NCI-H146 treated with DMSO at 0.1 percent for 48 hours (cell line): Measurements from ENCODE around the gene IGIP.

ENCODE experiments used
- DNase-seq: peaks from one replicate; lab custom pipeline; 2025; ENCODE audit not compliant: unreplicated experiment; lab: John Stamatoyannopoulos, UW

The IGIP gene

DNA sequence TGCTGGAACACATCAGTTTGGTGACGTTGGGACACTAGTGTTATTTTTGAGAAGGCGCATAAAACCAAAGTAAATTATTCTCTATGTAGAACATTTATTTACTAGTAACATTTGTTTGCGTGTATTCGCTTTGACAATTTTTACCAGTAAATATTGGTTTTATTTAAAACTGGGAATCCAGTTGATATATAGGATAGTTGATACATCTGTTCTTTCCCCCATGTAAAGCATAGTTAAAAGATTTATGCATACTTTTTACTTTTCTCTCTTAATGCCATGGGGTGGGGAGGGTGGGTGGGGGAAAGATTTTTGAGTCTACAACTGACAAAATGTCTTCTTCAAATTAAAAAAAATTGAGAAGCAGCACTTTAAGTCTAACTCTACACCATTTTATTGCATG is at the start of gene IGIP:
Gene IGIP, plus strand, starts transcription at position 301 of the 400 bp plus-strand sequence. CDS start 2,540 bp downstream, outside the sequence.
- DNase-seq: no peak

DNA sequence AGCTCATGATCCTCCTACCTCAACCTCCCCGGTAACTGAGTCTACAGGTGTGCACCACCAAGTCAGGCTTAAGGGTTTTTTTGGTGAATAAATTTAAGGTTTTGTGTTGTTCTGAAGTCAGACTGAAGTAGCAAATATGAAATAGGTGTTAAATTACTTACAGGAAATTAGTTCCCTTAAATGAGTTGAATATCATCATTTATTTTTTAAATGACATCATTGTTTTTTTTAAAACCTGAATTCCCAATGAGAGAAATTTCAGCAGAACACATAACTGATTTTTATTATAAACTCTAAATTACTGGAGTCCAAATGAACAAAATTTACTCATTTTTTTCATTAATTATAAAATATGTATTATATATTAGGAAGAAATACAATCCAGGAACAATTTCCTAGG is 49.6 kb upstream of the IGIP start:
- DNase-seq: no peak

DNA sequence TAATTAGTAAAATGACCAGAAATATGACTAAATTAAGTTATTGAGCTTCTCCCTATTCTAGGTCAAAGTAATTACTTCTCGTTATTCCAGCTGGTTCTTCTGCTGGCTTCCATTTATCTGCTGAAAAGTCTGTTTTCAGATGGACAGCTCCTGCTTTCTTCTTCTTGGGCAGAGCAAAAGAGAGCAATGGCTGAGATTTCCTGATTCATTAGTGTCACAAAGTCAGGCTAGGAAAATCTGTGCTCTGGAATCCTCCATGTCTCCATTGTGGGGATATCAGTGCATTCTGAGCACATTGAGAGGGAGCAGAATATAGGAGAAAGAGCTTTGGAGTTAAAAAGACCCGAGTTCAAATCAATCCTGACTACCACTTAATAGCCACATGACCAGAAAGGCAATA is 48.9 kb upstream of the IGIP start:
- DNase-seq: no peak

DNA sequence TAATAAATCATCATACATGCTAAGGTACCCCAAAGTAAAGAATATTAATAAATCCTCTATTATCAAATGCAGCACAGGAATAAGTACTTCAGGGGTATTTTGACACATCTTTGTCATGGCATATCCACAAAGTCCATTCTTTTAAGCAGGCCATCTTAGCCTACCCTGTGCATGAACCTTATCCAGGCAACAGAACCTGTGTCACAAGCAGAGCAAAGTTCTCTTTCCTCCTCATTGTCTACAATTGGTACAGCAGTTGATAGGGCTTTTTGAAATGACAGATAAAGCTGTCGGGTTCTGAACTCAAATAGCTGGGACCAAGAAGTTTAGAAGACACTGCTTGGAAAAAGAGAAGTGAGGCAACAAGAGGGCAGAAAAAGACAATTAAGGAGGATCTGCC is 42.6 kb upstream of the IGIP start:
- DNase-seq: no peak

DNA sequence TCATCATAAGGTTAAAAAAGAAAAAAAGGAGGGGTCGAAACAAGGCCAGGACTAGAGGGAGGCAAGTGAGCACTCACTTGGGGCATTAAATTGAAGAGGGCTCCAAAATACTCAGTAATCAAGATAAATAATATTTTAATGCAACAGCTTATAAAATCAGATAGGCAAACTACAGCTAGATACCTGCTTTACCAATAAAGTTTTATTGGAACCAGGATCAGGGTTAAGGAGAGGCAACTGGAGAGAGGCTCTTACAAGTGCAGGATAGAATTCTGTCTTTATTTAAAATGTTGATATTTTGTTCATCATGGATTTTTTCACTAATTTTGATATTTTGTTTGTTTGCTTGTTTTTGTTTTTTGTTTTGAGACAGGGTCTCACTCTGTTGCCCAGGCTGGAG is 42.1 kb upstream of the IGIP start:
- no peak for DNase-seq

DNA sequence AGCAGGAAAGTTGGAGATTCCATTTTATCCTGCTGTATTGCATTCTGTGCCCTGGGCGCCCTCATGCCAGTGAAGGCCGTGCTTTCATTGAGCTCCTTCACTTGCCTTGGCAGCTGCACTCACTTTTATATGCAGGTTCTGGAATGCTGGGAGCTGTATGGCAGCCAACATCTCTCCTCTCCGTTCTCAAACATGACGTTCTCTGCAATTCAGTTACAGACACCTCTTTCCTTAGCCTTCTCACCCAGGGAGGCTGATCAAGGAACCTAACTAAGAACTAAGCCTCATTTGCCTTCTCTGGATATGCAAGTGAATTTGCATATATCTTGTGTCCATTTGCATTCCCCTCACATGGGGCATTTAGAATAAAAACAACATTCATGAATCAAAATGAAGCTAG is 41.2 kb upstream of the IGIP start:
- DNase-seq: no peak

DNA sequence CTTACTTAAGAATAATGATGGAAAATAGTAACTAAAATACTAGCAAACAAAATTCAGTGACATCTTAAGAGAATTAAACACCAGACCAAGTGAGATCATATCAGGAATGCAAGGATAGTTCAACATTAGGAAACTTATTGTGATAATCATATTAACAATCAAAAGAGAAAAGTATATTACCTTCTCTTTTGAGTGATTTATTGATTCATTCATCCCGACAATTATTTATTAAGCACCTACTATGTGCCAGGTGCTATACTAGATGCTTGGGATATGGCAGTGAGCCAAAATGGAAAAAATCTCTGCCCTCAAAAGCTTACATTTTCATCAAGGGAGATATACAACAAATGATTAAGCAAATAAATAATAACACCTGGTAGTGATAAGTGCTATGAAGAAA is 35.5 kb upstream of the IGIP start:
- no peak for DNase-seq

DNA sequence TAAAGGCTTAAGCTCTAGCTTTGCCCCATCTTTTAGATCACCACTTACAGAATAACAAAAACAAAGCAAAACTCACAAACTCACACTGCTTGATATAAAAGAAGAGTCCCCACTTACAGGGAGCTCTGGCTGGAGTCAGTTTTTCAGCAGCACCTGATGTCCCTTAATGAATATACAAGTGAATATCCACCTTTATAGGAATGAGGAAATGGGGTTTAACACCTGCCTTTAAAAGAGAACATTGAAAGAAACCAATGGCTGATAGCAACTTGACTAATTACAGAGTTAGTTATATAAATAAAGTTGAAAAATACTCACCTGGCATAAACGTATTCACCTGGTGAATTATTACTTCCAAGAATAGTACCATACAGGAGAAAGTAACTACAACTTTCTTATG is 32.6 kb upstream of the IGIP start:
- DNase-seq: no peak

DNA sequence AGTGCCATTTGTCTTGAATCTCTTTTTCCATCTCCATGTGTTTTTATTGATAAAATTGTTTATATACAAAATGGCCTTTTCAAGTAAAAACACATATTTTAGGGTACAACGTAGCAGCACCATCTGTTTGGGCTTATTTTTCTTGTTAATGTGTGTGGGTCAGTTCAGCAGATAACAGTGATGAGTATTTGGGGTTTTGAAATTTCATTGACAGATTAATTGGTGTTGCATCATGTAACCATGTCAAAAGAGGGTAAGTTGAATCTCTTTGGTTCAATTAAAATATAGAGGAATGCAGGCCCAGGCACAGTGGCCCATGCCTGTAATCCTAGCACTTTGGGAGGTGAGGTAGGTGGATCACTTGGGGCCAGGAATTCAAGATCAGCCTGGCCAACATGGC is 31.9 kb upstream of the IGIP start:
- DNase-seq: no peak

DNA sequence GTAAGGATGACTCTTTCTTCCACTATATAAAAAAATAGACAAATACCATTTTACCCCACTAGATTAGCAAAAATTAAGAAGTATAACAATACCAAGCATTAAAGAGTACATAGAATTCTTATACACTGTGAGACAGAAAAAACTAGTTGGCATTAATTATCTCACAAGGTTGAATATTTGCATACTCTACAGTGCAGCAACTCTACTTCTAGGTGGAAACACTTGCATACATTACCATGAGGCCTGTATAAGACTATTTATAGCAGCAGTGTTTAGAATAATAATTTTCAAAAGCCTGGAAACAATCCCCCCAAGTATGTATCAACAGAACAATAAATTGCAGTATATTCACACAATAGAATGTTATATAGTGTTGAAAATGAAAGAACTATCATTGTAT is 30.8 kb upstream of the IGIP start:
- DNase-seq: no peak

DNA sequence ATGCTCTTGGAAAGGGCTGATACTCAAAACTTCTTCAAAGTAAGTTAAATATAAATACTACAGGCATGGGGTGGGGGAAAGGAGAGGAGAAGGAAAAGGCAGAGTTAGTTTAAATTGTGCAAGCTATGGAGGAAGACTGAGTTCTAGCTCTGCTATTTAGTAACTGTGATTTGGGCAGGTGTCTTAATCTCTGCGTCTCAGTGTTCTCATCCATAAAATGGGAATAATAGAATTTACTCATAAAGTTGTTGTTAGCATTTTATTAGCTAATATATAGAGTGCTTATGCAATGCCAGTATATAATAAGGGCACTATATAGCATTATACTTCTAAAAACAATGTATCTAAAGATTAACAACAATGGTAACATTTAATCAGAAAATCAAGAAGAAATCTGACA is 24.6 kb upstream of the IGIP start:
- no peak for DNase-seq

DNA sequence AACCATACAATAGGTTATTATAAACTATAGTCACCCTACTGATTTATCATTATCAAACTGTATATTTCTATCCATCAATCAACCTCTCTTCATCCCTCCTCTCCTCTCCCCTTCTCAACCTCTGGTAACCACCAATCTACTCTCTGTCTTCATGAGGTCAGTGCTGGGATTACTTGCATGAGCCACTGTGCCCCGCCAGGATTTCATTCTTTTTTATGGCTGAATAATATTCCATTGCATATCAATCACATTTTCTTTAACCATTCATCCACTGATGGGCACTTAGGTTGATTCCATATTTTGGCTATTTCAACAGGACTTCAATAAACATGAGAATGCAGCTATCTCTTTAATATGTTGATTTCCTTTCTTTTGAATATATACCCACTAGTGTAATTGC is 22.6 kb upstream of the IGIP start:
- DNase-seq: no peak

DNA sequence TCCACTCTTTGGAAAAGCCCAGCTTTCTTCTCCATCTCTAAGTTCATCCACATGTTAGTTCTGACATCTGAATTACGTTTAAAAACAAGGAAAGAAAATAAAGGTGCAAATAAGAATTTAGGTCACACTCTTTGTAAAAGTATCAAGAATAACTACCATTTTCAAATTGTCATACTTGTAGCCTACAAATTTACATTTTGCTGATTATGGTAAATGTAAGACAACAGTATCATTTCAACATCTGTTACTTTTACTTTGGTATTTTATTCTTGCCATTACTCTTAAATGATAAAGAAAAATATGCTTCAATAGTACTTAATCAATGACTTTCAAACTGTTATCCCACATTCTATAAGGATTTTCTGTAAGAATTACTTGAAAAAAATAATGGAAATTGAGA is 21.6 kb upstream of the IGIP start:
- DNase-seq: no peak

DNA sequence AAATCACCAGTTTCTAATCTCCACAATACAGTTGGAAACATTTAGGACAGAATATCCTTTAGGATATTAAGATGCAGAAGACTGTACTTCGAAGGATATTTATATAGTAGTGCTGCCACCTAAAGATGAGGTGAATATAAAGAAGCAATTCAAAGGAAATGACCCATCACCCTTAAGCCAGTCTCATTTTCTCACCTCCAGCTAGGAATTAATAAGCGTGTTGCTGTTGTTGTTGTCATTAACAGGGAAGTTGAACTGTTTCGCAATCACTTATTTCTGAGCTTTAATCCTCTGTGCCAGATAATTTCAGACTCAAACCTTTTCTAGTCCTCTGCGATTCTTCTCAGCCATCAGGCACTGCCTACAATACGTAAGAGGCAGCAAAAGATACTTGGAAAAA is 19.6 kb upstream of the IGIP start:
- DNase-seq: no peak

DNA sequence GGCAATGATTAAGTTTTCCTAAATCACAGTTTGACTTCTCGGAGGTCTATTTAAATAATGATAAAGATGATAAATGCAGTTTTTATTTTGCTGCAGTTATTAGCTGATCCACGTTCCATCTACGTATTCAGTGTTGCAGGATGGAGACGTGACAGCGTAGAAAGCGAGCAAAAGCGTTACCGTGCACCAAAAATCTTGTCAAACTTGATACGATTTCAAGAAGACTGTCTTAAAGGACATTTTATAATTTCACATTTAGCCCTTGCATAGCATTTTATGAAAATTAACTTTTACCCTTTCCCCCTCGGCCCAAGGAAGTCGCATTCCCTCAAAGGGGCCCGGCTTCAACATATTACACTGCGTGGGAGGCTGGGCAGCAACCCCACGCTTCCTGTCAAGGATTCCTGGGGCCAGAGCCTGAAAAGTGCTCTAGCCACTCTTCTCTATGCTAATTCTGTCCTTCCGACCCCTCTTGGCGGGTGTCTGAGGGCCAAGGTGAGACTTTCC is 18.9 kb upstream of the IGIP start:
- no peak for DNase-seq

DNA sequence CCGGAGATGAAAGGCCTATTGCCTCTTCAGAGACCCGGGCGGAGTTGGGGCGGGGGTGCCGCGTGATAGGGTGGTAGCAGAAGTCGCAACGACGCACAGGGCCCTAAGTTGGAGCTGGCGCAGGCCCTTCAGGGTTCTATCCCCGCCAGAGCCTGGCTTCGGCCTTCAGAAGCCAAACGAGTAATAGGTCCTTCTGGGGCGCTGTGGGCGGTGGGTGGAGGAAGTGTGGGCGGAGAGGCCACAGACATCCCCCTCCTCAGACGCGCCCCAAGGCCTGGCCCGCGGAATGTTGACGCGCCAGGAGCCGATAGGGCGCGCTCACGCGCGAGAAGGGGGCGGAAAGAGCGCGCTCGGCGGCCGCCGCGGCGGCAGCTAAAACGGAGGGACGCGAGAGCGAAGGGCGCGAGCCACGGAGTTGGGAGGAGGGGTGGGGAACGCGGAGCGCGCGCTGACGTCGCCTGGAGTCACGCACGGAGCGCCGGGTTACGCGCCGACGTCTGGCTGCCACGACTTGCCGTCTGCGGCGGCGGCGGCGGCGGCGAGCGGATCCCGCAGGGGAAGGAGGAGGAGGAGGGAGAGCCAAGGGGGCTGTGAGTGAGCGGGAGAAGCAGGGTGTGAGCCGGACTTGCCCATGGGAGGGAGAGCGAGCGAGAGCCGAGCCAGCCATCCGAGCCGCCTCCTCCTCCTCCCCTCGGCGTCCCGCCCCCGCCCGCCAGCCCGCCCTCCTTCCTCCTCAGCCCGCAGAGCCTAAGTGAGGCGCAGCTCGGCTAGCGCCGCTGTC is 18.2 kb upstream of the IGIP start:
- peak; percentile 69 for DNase-seq

DNA sequence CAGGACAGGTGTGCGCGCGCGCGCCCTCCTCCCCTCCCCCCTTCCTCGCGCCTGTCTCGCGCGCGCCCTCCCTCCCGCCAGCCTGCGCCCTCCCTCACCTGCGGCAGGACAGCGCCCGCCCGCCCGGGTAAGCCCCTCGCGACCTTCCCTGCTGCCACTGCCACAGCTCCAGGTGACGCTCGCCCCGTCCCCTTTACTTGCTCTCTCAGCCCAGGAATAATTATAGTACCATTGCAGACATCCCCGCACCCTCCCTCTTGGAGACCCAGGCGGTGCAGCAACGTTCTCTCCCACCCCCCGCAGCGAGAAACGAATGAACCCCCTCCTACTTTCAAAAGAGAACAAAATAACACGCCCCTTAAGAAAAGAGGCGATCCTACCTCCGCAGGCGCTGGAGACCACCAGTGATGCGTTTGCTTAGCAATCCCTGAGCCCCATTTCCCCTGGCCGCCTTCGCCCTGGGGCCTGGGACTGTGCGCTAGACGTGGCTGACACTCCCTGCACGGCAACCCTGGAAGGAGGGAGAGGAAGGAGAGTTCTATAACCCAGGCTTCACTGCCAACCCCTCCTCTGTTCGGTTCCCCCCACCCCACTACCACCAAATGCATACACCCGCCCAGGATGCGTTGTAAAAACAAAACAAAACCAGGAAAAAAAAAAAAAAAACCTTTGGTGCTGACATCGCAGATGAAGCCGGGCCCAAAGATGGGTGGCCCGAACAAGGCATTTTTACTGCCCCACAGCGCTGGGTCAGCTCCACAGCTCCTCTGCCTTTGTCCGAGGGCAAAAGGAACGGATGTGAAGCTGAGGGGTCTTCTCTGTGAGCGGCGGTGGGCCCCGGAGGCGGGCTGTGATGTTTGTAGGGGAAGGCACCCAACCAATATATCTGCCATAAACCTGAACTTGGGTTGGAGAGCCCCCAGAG is 17.4 kb upstream of the IGIP start:
- DNase-seq: peak; percentile 42

DNA sequence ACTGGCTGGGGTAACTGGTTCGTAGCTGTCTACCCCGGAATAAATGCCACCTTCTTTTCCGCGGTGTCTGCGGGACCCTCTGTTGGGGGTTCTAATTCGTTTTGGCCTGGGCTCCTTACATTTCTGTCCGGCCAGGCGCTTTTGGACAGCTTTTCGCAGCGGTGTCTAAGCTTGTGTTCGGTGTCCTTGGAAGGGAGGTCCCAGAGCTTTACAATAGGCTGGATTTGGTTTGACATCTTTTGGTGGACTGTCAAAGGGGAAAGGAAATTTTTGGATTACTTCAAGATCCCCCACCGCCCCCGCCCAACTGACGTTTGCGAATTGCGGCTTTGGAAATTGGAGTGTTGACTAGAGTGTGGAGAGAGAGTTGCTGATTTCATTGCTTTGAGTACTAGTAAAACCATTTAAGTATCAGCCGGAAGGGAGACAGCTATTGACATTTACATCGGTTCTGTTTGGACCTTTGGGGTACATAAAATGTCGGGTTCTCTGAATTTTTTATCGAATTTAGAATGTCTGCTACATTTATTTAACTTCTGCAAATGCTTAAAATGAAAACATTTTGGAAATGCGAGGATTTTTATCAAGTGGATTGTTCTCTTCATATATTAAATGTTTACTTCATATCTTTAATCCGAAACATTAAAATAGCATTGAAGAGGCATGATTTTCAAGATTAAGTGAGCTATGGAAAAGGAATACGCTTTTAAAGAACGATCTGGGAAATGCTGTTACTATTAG is 16.5 kb upstream of the IGIP start:
- DNase-seq: no peak

DNA sequence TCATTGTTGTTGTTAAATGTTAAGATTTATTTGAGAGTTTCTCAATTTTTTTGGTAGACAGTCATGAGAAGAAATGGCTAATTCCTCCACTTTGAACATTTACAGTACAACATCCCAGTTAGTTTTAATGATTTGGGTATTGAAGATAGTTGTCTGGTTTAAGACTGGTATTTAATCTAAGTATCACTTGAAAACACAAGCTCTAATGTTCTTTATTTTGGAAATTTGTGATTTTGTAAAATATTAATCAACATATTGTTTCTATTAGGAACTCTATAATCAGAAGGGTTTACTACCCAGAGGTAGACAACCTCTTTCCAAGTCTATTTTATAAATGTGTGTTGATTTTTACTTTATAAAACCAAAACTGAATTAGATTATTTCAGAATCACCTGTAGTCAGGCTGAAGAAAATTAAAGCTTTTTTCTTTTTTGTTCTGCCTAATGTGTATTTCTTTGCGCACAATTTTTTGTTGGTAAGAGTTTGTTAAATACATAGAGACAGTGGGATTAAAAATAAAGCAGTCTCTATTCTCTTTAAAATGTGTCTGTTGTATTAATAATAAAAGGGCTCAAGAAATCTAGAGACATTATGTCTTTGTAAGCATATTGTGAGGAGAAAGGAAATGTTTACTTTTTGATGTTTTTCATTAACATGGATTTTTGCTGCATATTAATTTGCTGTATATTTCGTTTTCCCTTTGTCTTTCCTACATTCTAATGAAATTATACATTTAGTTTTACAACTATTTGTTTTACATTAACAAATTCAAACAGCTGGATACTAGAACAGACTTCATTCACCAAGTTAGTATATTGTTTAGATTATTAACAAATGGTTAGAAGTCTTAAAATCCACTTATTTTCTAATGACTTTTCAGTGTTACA is 15.7 kb upstream of the IGIP start:
- no peak for DNase-seq

DNA sequence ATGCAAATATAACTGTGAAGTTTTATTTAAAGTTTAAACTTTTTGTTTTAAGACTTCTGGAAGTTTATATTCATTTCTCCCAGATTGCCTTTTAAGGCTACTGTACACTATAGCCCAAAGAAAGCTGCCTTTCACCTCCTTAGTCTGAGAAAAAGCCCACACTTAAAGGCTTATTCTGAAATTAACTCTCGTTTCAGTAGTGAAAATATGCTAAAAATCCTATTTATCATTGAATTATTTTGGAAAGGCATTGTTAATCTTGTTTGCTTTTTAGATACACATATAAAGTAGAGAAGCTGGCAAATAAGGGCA is 15.1 kb upstream of the IGIP start:
- DNase-seq: no peak
